ENCODE results near the gene SLC35F3.

SLC35F3 gene

DNA sequence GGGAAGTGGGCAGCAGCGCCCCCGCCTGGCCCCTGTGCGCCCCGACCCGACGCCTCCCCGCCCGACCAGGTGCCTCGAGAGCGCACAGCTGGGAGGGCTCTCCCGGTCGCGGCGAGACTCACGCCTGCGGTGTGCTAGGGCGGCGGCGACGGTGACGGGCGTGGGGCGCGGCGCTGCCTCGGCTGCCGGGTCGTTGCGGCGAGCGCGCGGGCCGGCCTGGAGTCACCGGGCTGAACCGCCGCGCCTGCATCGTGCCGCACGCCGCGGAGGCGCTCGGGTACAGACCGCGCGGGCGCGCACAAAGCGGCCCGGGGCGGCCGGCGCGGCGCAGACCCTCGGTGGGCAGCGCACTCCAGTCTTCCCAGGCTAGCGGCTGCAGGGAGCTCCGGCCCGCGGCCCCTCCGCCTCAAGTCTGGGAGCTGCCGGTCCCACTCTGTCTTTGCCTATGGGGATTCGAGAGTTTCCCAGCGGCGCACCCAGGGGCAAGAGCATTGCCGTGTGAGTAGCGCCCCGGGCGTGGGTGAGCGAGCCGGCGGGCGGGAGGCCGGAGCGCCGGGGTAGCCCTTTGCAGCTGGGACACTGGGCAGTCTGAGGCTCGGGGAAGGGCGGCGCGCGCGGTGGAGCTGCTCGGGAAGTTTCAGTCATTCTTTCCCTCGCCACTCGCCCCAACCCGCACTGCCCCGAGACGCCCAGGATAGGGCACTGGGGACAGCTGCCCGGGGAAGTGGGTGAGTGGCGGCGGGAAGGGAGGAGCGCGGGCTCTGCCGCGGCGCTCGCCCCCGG, at the start of gene SLC35F3:
SLC35F3 (plus strand) TSS at position 44 of the 783 bp plus-strand sequence.
- no peaks in the 10 kb centered on the region for H3K36me3 ChIP-seq
- H3K27me3 ChIP-seq: peaks cover 74% of the 10 kb centered on the region
- no peaks in the 10 kb centered on the region for H3K4me1 ChIP-seq (ENCODE audit: control insufficient read depth in 1 of 2, insufficient read depth in 1 of 2, low read depth in 1 of 2, low read length in 1 of 2)
- H3K9me3 ChIP-seq: no peaks in the 10 kb centered on the region
- no peak within 1 kb of the TSS for H3K4me3 ChIP-seq (ENCODE audit: low read depth in 1 of 2, low read length in 1 of 2)
- TF ChIP-seq, protein P1, sequence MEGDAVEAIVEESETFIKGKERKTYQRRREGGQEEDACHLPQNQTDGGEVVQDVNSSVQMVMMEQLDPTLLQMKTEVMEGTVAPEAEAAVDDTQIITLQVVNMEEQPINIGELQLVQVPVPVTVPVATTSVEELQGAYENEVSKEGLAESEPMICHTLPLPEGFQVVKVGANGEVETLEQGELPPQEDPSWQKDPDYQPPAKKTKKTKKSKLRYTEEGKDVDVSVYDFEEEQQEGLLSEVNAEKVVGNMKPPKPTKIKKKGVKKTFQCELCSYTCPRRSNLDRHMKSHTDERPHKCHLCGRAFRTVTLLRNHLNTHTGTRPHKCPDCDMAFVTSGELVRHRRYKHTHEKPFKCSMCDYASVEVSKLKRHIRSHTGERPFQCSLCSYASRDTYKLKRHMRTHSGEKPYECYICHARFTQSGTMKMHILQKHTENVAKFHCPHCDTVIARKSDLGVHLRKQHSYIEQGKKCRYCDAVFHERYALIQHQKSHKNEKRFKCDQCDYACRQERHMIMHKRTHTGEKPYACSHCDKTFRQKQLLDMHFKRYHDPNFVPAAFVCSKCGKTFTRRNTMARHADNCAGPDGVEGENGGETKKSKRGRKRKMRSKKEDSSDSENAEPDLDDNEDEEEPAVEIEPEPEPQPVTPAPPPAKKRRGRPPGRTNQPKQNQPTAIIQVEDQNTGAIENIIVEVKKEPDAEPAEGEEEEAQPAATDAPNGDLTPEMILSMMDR (IDR thresholded peaks at IDR 0.05): no peak
- H3K27ac ChIP-seq: no peak within 1 kb of the TSS

DNA sequence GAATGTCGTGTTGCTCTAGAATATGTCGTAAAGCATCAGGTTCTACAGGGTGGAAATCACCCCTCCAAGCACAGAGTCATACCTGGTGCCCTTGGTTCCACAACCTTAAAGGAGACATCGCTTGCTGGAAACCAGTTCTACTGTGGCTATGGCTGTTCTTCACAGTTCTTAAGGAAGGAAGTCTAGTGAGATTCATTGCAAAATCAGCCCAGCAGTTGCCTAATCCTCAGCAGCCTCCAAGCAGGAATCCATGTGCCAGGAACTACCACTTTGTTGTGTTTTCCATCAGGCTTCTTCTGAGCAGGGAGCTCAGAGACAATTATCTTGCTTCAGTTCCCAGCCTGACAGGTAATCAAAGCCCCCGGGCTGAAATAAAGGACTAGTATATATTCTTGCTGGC, 45.0 kb upstream of the SLC35F3 start:
- H3K4me1 ChIP-seq (ENCODE audit: control insufficient read depth in 1 of 2, insufficient read depth in 1 of 2, low read depth in 1 of 2, low read length in 1 of 2): no peaks in the 10 kb centered on the region
- no peaks in the 10 kb centered on the region for H3K27me3 ChIP-seq
- H3K27ac ChIP-seq: no peak overlapping the region
- H3K4me3 ChIP-seq (ENCODE audit: low read depth in 1 of 2, low read length in 1 of 2): no peak overlapping the region
- H3K9me3 ChIP-seq: no peaks in the 10 kb centered on the region
- TF ChIP-seq, protein P1 (IDR thresholded peaks at IDR 0.05): no peak
- H3K36me3 ChIP-seq: no peaks in the 10 kb centered on the region

- Histone ChIP-seq H3K27ac (no peak overlapping the region), H3K4me1 (ENCODE audit: control insufficient read depth in 1 of 2, insufficient read depth in 1 of 2, low read depth in 1 of 2, low read length in 1 of 2) (no peaks in the 10 kb centered on the region), H3K4me3 (ENCODE audit: low read depth in 1 of 2, low read length in 1 of 2) (no peak overlapping the region), H3K27me3 (no peaks in the 10 kb centered on the region), H3K36me3 (no peaks in the 10 kb centered on the region), H3K9me3 (no peaks in the 10 kb centered on the region)
- TF ChIP-seq, protein P1 (IDR thresholded peaks at IDR 0.05): no peak
These were observed 40.5 kb upstream of the SLC35F3 start for GRCh38 chr1:233863901-233864545.

- no peak overlapping the region for H3K27ac ChIP-seq
- no peak overlapping the region for H3K4me3 ChIP-seq (ENCODE audit: low read depth in 1 of 2, low read length in 1 of 2)
- no peaks in the 10 kb centered on the region for H3K36me3 ChIP-seq
- H3K27me3 ChIP-seq: no peaks in the 10 kb centered on the region
- H3K9me3 ChIP-seq: no peaks in the 10 kb centered on the region
- TF ChIP-seq, protein P1 (IDR thresholded peaks at IDR 0.05): no peak
- H3K4me1 ChIP-seq (ENCODE audit: control insufficient read depth in 1 of 2, insufficient read depth in 1 of 2, low read depth in 1 of 2, low read length in 1 of 2): no peaks in the 10 kb centered on the region
These were observed 39.9 kb upstream of the SLC35F3 start for GRCh38 chr1:233864578-233864977.

GRCh38 chr1:233865216-233865615, 39.3 kb upstream of the SLC35F3 start:
- Histone ChIP-seq H3K4me3 (ENCODE audit: low read depth in 1 of 2, low read length in 1 of 2) (no peak overlapping the region), H3K27ac (no peak overlapping the region), H3K27me3 (no peaks in the 10 kb centered on the region), H3K9me3 (no peaks in the 10 kb centered on the region), H3K36me3 (no peaks in the 10 kb centered on the region), H3K4me1 (ENCODE audit: control insufficient read depth in 1 of 2, insufficient read depth in 1 of 2, low read depth in 1 of 2, low read length in 1 of 2) (no peaks in the 10 kb centered on the region)
- TF ChIP-seq, protein P1 (IDR thresholded peaks at IDR 0.05): no peak
